GM23248 (cell line): ENCODE results near the gene TEPSIN.

ENCODE experiments used
- EZH2 ChIP-seq: fragments of 200-600 bp; sonication (generic); IDR thresholded peaks from 2 replicates; pipeline ENCODE4 v1.6.1; 2018; ENCODE audit warnings: antibody characterized with exemption, mild to moderate bottlenecking; ENCODE audit not compliant: insufficient read depth, poor library complexity, severe bottlenecking
- EZH2phosphoT487 ChIP-seq: fragments of 200-600 bp; sonication (generic); IDR thresholded peaks from 2 replicates; pipeline ENCODE4 v1.6.1; 2018; ENCODE audit warnings: antibody characterized with exemption, moderate library complexity, mild to moderate bottlenecking, low read depth; ENCODE audit not compliant: insufficient read depth

DNA sequence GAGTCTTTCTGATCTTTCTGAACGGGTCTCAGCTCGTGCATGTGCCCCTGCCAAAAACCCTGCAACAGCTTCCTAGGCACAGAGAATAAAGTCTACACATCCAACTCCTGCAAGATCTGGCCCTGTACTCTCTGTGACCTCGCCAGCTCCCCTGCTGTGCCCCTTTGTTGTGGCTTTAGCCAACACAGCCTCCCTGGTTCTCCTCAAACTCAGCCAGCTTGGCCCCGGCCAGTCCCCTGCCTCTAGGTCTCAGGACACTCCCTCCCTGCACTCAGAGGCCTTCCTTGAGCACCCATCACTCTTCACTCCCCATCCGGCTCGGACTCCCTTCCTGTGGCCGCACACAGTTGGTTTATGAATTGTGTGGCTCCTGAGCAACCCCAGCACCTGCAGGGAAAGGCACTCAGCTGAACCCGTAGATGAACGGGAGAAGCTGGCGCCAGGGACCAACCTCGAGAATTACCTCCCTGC lies 17.4 kb downstream of the TEPSIN start:
- TF ChIP-seq EZH2 (no peak), EZH2phosphoT487 (no peak)
